K562 (cell line): ENCODE data around the gene ATP5F1D. TPM values are rescaled to one million over a fixed set of nuclear protein-coding genes. Genes with fewer than 3 reads are reported as not detected.

Experiments
- AFF4 ChIP-seq: sonication (generic); formaldehyde crosslinking; IDR thresholded peaks from 2 replicates; pipeline ENCODE4 v1.8.0; 2023; ENCODE audit warnings: mild to moderate bottlenecking, missing genetic modification reagents
- HDAC8 ChIP-seq: fragments of 450-650 bp; IDR thresholded peaks from 2 replicates; pipeline ENCODE4 v1.6.1; 2016; ENCODE audit warnings: mild to moderate bottlenecking, missing genetic modification characterization, moderate library complexity, missing compliant biosample characterization
- ID3 ChIP-seq, 2 experiments: fragments of 250-450 bp in 1 of 2; fragments of 450-650 bp in 1 of 2; sonication (Bioruptor Pico) in 1 of 2; IDR thresholded peaks; 2 replicates each; pipeline versions ENCODE4 v1.6.1 to v1.8.0; 2016 to 2021; ENCODE audit warnings: mild to moderate bottlenecking in 2 of 2, moderate library complexity in 2 of 2, missing compliant biosample characterization in 1 of 2, missing genetic modification characterization in 1 of 2
- MTA3 ChIP-seq: fragments of 450-650 bp; formaldehyde crosslinking; IDR thresholded peaks from 2 replicates; pipeline ENCODE4 v1.6.1; 2017; ENCODE audit warnings: mild to moderate bottlenecking, borderline replicate concordance
- NFE2 ChIP-seq: IDR thresholded peaks from 2 replicates; pipeline ENCODE4 v1.6.1; 2014; ENCODE audit warnings: antibody characterized with exemption, low read depth
- NRF1 ChIP-seq, 2 experiments: fragments of 450-650 bp; IDR thresholded peaks in 1 of 2; conservative IDR thresholded peaks in 1 of 2; 2 replicates each; pipeline ENCODE4 v1.6.1; 2014; ENCODE audit warnings: mild to moderate bottlenecking in 2 of 2
- PTTG1 ChIP-seq: fragments of 450-650 bp; IDR thresholded peaks from 2 replicates; pipeline ENCODE4 v1.6.1; 2016; ENCODE audit warnings: low read depth, mild to moderate bottlenecking, missing genetic modification characterization, missing compliant biosample characterization
- TCF3 ChIP-seq: sonication (generic); formaldehyde crosslinking; IDR thresholded peaks from 2 replicates; pipeline ENCODE4 v1.4.0; 2020; ENCODE audit warnings: mild to moderate bottlenecking, missing genetic modification reagents
- TGIF2 ChIP-seq: sonication (generic); formaldehyde crosslinking; IDR thresholded peaks from 2 replicates; pipeline ENCODE4 v1.8.1; 2022; ENCODE audit warnings: mild to moderate bottlenecking, missing genetic modification reagents, moderate library complexity
- TRIM24 ChIP-seq, 2 experiments: fragments of 450-650 bp; IDR thresholded peaks; 2 replicates each; pipeline ENCODE4 v1.6.1; 2016
- ZNF197 ChIP-seq: fragments of 200-800 bp; sonication (Bioruptor generic); IDR thresholded peaks from 2 replicates; pipeline ENCODE4 v1.6.1; 2016; ENCODE audit warnings: low read depth, missing genetic modification characterization, missing compliant biosample characterization
- ZNF23 ChIP-seq: fragments of 250-450 bp; sonication (Bioruptor Pico); IDR thresholded peaks from 2 replicates; pipeline ENCODE4 v1.4.0; 2020; ENCODE audit warnings: mild to moderate bottlenecking
- ZNF780A ChIP-seq: fragments of 250-450 bp; sonication (Bioruptor Pico); IDR thresholded peaks from 2 replicates; pipeline ENCODE4 v1.5.0; 2021; ENCODE audit warnings: mild to moderate bottlenecking
- polyA plus RNA-seq, 8 experiments: library from polyadenylated mRNA; depleted of rRNA in 4 of 8; stranded (reverse) in 5 of 8; unstranded in 3 of 8; fragments of >200 nt; fragmentation: Nextera tagmentation in 2 of 8; fragmentation: Illumina TruSeq in 1 of 8; extraction: Ambion mirVana in 2 of 8; extraction: Trizol in 1 of 8; gene quantifications; 2 replicates each; pipeline versions ENCODE4 v1.2.1 to v1.2.3, GENCODE V29; 2011 to 2014; ENCODE audit warnings: inconsistent platforms in 1 of 8, missing spikeins in 1 of 8
- total RNA-seq, 7 experiments: library from RNA; depleted of rRNA in 6 of 7; stranded (reverse); fragments of >200 nt in 6 of 7; fragmentation: Illumina TruSeq in 2 of 7; extraction: Trizol in 2 of 7; gene quantifications; 2 replicates each; pipeline versions ENCODE4 v1.2.1 to v1.2.3, GENCODE V29; 2011 to 2021; ENCODE audit warnings: low replicate concordance in 1 of 7
- TF ChIP-seq, protein P1 (sequence below), 2 experiments: fragments of 450-650 bp; IDR thresholded peaks; 2 replicates each; pipeline ENCODE4 v1.6.1; 2016
- TF ChIP-seq, protein P2 (sequence below): fragments of 200-800 bp; sonication (Bioruptor generic); IDR thresholded peaks from 2 replicates; pipeline ENCODE4 v1.6.1; 2016; ENCODE audit warnings: missing genetic modification characterization, missing compliant biosample characterization

The ATP5F1D gene
- total and polyA plus RNA-seq, 9 of the 15 experiments (the other 6 are each of a cell fraction or from before 2014, with no cell fraction given) = 3.9 to 409 (median 36.8) TPM

GRCh38 chr19:1274852-1275259 lies 33.3 kb downstream of the ATP5F1D start (continued):
- no peak for TF ChIP-seq PTTG1 (tag)
- TF ChIP-seq ID3 (CRISPR knock-in tag; IDR thresholded peaks at IDR 0.05) = no peak
- peak; percentile 39; the same call in 1 of the 2 replicates for TF ChIP-seq ID3 (tag; IDR thresholded peaks at IDR 0.05)
- TF ChIP-seq AFF4 (CRISPR knock-in tag) = peak; percentile 85
- TF ChIP-seq ZNF780A (CRISPR knock-in tag) = peak; percentile 75; the same call in 1 of the 2 replicates
- TF ChIP-seq, protein P1, sequence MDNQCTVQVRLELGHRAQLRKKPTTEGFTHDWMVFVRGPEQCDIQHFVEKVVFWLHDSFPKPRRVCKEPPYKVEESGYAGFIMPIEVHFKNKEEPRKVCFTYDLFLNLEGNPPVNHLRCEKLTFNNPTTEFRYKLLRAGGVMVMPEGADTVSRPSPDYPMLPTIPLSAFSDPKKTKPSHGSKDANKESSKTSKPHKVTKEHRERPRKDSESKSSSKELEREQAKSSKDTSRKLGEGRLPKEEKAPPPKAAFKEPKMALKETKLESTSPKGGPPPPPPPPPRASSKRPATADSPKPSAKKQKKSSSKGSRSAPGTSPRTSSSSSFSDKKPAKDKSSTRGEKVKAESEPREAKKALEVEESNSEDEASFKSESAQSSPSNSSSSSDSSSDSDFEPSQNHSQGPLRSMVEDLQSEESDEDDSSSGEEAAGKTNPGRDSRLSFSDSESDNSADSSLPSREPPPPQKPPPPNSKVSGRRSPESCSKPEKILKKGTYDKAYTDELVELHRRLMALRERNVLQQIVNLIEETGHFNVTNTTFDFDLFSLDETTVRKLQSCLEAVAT (IDR thresholded peaks at IDR 0.05) = peak in 1 of 2 experiments; percentile 76; a peak in 1 of 4 replicates
- TF ChIP-seq, protein P2, sequence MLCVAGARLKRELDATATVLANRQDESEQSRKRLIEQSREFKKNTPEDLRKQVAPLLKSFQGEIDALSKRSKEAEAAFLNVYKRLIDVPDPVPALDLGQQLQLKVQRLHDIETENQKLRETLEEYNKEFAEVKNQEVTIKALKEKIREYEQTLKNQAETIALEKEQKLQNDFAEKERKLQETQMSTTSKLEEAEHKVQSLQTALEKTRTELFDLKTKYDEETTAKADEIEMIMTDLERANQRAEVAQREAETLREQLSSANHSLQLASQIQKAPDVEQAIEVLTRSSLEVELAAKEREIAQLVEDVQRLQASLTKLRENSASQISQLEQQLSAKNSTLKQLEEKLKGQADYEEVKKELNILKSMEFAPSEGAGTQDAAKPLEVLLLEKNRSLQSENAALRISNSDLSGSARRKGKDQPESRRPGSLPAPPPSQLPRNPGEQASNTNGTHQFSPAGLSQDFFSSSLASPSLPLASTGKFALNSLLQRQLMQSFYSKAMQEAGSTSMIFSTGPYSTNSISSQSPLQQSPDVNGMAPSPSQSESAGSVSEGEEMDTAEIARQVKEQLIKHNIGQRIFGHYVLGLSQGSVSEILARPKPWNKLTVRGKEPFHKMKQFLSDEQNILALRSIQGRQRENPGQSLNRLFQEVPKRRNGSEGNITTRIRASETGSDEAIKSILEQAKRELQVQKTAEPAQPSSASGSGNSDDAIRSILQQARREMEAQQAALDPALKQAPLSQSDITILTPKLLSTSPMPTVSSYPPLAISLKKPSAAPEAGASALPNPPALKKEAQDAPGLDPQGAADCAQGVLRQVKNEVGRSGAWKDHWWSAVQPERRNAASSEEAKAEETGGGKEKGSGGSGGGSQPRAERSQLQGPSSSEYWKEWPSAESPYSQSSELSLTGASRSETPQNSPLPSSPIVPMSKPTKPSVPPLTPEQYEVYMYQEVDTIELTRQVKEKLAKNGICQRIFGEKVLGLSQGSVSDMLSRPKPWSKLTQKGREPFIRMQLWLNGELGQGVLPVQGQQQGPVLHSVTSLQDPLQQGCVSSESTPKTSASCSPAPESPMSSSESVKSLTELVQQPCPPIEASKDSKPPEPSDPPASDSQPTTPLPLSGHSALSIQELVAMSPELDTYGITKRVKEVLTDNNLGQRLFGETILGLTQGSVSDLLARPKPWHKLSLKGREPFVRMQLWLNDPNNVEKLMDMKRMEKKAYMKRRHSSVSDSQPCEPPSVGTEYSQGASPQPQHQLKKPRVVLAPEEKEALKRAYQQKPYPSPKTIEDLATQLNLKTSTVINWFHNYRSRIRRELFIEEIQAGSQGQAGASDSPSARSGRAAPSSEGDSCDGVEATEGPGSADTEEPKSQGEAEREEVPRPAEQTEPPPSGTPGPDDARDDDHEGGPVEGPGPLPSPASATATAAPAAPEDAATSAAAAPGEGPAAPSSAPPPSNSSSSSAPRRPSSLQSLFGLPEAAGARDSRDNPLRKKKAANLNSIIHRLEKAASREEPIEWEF (CRISPR knock-in tag) = 0 out of 2 replicates have a peak, but pooled peaks have one; percentile 76
- no peak for TF ChIP-seq ZNF23 (CRISPR knock-in tag)
- TF ChIP-seq TGIF2 (CRISPR knock-in tag) = 0 out of 2 replicates have a peak, but pooled peaks have one; percentile 28
- no peak for TF ChIP-seq TRIM24 (IDR thresholded peaks at IDR 0.05)
- no peak for TF ChIP-seq NFE2
- peak; percentile 85 to 88 for TF ChIP-seq NRF1 (conservative IDR thresholded peaks at IDR 0.05 in 1 of 2, IDR thresholded peaks at IDR 0.05 in 1 of 2)
- peak; percentile 61; the same call in 1 of the 2 replicates for TF ChIP-seq HDAC8 (tag)
- 0 out of 2 replicates have a peak, but pooled peaks have one; percentile 7 for TF ChIP-seq TCF3 (CRISPR knock-in tag)
- TF ChIP-seq ZNF197 (CRISPR knock-in tag) = peak; percentile 38; the same call in 1 of the 2 replicates
- no peak for TF ChIP-seq MTA3
